ENCODE measurements around the gene STAT6.

Gene STAT6

GRCh38 chr12:57046947-57047890, 63.9 kb downstream of the STAT6 start:
- peak in 2 of 6 experiments; percentile 31 to 61 for DNase-seq

- DNase-seq, result no peak
Observed at GRCh38 chr12:57046086-57046791, 64.9 kb downstream of the STAT6 start.
